GM23338 (cell line): ENCODE measurements around the gene GABPA. TPM values are rescaled to one million over a fixed set of nuclear protein-coding genes. Genes with fewer than 3 reads are reported as not detected.

Experiments
- ATAC-seq: fragments of 200-7000 bp; cut with Tn5 transposase; 3 replicates; pipeline ENCODE4 v1.9.1; 2020
- DNase-seq: peaks from one replicate; pipeline ENCODE4 v3.0.0-alpha.2; 2015; ENCODE audit warnings: low spot score
- H2AFZ ChIP-seq: fragments of 200-600 bp; sonication (generic); 2 replicates; pipeline ENCODE4 v1.8.0; 2016; ENCODE audit warnings: antibody characterized with exemption, mild to moderate bottlenecking, moderate library complexity
- H3F3A ChIP-seq: fragments of 200-600 bp; sonication (generic); replicated peaks from 2 replicates; pipeline ENCODE4 v1.8.0; 2017; ENCODE audit warnings: antibody characterized with exemption, mixed run types, low read depth
- H3K27ac ChIP-seq: fragments of 200-600 bp; sonication (generic); 2 replicates; pipeline ENCODE4 v1.6.1; 2016; ENCODE audit warnings: low read depth
- H3K27me3 ChIP-seq: fragments of 200-600 bp; sonication (generic); 2 replicates; pipeline ENCODE4 v1.8.0; 2016; ENCODE audit warnings: mild to moderate bottlenecking, mixed run types, moderate library complexity; ENCODE audit not compliant: insufficient read depth
- H3K36me3 ChIP-seq: fragments of 200-600 bp; sonication (generic); 2 replicates; pipeline ENCODE4 v1.8.0; 2016; ENCODE audit warnings: mild to moderate bottlenecking; ENCODE audit not compliant: insufficient read depth
- H3K4me1 ChIP-seq: fragments of 200-600 bp; sonication (generic); 2 replicates; pipeline ENCODE4 v1.8.0; 2016; ENCODE audit warnings: mild to moderate bottlenecking, moderate library complexity; ENCODE audit not compliant: insufficient read depth
- H3K4me2 ChIP-seq: fragments of 200-600 bp; sonication (generic); 2 replicates; pipeline ENCODE4 v1.7.1; 2017; ENCODE audit warnings: mixed run types
- H3K4me3 ChIP-seq: fragments of 200-600 bp; sonication (generic); 2 replicates; pipeline ENCODE4 v1.6.1; 2016; ENCODE audit warnings: mixed run types
- H3K79me2 ChIP-seq: fragments of 200-600 bp; sonication (generic); replicated peaks from 2 replicates; pipeline ENCODE4 v1.8.0; 2017; ENCODE audit warnings: mild to moderate bottlenecking; ENCODE audit not compliant: insufficient read depth
- H3K9me2 ChIP-seq: fragments of 200-600 bp; sonication (generic); 2 replicates; pipeline ENCODE4 v1.8.0; 2017; ENCODE audit not compliant: insufficient read depth
- H4K20me1 ChIP-seq: fragments of 200-600 bp; sonication (generic); replicated peaks from 2 replicates; pipeline ENCODE4 v1.8.0; 2017; ENCODE audit warnings: mild to moderate bottlenecking; ENCODE audit not compliant: insufficient read depth
- H3K27ac Mint-ChIP-seq: 2 replicates; pipeline ENCODE4 v1.8.0; 2020; ENCODE audit warnings: inconsistent platforms, mild to moderate bottlenecking, moderate library complexity, mixed read lengths
- H3K27me3 Mint-ChIP-seq: 3 replicates; pipeline ENCODE4 v1.8.0; 2022; ENCODE audit warnings: low read depth, mild to moderate bottlenecking, moderate library complexity, mixed read lengths, inconsistent platforms; ENCODE audit not compliant: insufficient read depth, poor library complexity
- H3K36me3 Mint-ChIP-seq: 3 replicates; pipeline ENCODE4 v1.8.0; 2021; ENCODE audit warnings: low read depth, mild to moderate bottlenecking, inconsistent platforms, moderate library complexity, mixed read lengths
- H3K4me1 Mint-ChIP-seq: 3 replicates; pipeline ENCODE4 v1.8.0; 2020; ENCODE audit warnings: mild to moderate bottlenecking, inconsistent platforms, mixed read lengths
- H3K4me3 Mint-ChIP-seq: 3 replicates; pipeline ENCODE4 v1.8.0; 2021; ENCODE audit warnings: moderate library complexity, mild to moderate bottlenecking, inconsistent platforms, mixed read lengths
- H3K9me3 Mint-ChIP-seq: 3 replicates; pipeline ENCODE4 v1.8.0; 2020; ENCODE audit warnings: moderate library complexity, mild to moderate bottlenecking, inconsistent platforms, mixed read lengths
- CREB1 ChIP-seq: fragments of 250-450 bp; sonication (Bioruptor Pico); IDR thresholded peaks from 2 replicates; pipeline ENCODE4 v1.5.0; 2020; ENCODE audit warnings: low read depth, mild to moderate bottlenecking, moderate library complexity
- CTCF ChIP-seq, 2 experiments: fragments of 200-600 bp in 1 of 2; sonication (generic) in 1 of 2; conservative IDR thresholded peaks; 2 replicates each; pipeline versions ENCODE4 v1.5.1 to v1.6.1; 2016 to 2017; ENCODE audit warnings: antibody characterized with exemption in 2 of 2, low read depth in 2 of 2, mild to moderate bottlenecking in 2 of 2, moderate library complexity in 1 of 2
- ETS1 ChIP-seq: IDR thresholded peaks from 2 replicates; pipeline ENCODE4 v1.6.1; 2016; ENCODE audit warnings: antibody characterized with exemption
- EZH2 ChIP-seq: fragments of 200-600 bp; sonication (generic); IDR thresholded peaks from one replicate; pipeline ENCODE4 v1.8.0; 2017; ENCODE audit warnings: antibody characterized with exemption, mild to moderate bottlenecking, low read depth; ENCODE audit not compliant: unreplicated experiment
- EZH2phosphoT487 ChIP-seq: fragments of 200-600 bp; sonication (generic); IDR thresholded peaks from one replicate; pipeline ENCODE4 v1.8.1; 2018; ENCODE audit warnings: antibody characterized with exemption; ENCODE audit not compliant: unreplicated experiment
- JUNB ChIP-seq: IDR thresholded peaks from one replicate; pipeline ENCODE4 v1.6.1; 2016; ENCODE audit warnings: antibody characterized with exemption; ENCODE audit not compliant: unreplicated experiment
- NANOG ChIP-seq: IDR thresholded peaks from 2 replicates; pipeline ENCODE4 v1.6.1; 2016; ENCODE audit warnings: antibody characterized with exemption, borderline replicate concordance
- POLR2AphosphoS5 ChIP-seq: IDR thresholded peaks from 2 replicates; pipeline ENCODE4 v1.6.1; 2016; ENCODE audit warnings: antibody characterized with exemption, low read depth
- REST ChIP-seq: IDR thresholded peaks from one replicate; pipeline ENCODE4 v1.6.1; 2018; ENCODE audit warnings: antibody characterized with exemption; ENCODE audit not compliant: unreplicated experiment
- STAT1 ChIP-seq: IDR thresholded peaks from one replicate; pipeline ENCODE4 v1.6.1; 2016; ENCODE audit warnings: antibody characterized with exemption; ENCODE audit not compliant: unreplicated experiment
- ZNF114 ChIP-seq: fragments of 250-450 bp; sonication (Bioruptor Pico); IDR thresholded peaks from 2 replicates; pipeline ENCODE4 v1.5.0; 2020; ENCODE audit warnings: mild to moderate bottlenecking, moderate library complexity
- ZNF331 ChIP-seq: fragments of 250-450 bp; sonication (Bioruptor Pico); IDR thresholded peaks from 2 replicates; pipeline ENCODE4 v1.5.0; 2020; ENCODE audit warnings: low read depth, mild to moderate bottlenecking, moderate library complexity
- polyA plus RNA-seq: library from polyadenylated mRNA; unstranded; fragments of >200 nt; fragmentation: Nextera tagmentation; extraction: Ambion mirVana; gene quantifications from 2 replicates; pipeline ENCODE4 v1.2.1, GENCODE V29; 2016
- total RNA-seq: library from RNA; depleted of rRNA; stranded (reverse); fragments of >200 nt; shearing (Covaris generic); gene quantifications from 2 replicates; pipeline ENCODE4 v1.2.3, GENCODE V29; 2014

GABPA gene
- total and polyA plus RNA-seq, 2 experiments from 2014 or later: 8.5 to 28.6 TPM

- TF ChIP-seq ZNF114 (no peak), STAT1 (no peak), REST (no peak), JUNB (no peak), NANOG (no peak), ZNF331 (CRISPR knock-in tag) (no peak), EZH2phosphoT487 (no peak), POLR2AphosphoS5 (no peak), CTCF (conservative IDR thresholded peaks at IDR 0.05; ENCODE audit: low read depth in 2 of 2) (no peak), EZH2 (no peak), ETS1 (no peak)
These were observed 29.3 kb downstream of the GABPA start (continued) for GRCh38 chr21:25764065-25764464.

- DNase-seq (no peak), ATAC-seq (no peak)
- no peak overlapping the region for H3K4me2 ChIP-seq
- no peak overlapping the region for H3K4me3 Mint-ChIP-seq
- no peaks in the 10 kb centered on the region for H3F3A ChIP-seq
- no peaks in the 10 kb centered on the region for H3K9me3 Mint-ChIP-seq
- no peaks in the 10 kb centered on the region for H3K9me2 ChIP-seq
- no peaks in the 10 kb centered on the region for H3K79me2 ChIP-seq
- no peak overlapping the region for H2AFZ ChIP-seq
- no peak overlapping the region for H3K4me3 ChIP-seq
- peaks cover 10% of the 10 kb centered on the region; the same call in 1 of the 2 replicates for H3K36me3 ChIP-seq
- TF ChIP-seq EZH2phosphoT487: no peak
- no peak for TF ChIP-seq CTCF (conservative IDR thresholded peaks at IDR 0.05; ENCODE audit: low read depth in 2 of 2)
- no peak for TF ChIP-seq JUNB
- TF ChIP-seq ZNF114: no peak
- TF ChIP-seq ZNF331 (CRISPR knock-in tag): no peak
- no peak for TF ChIP-seq NANOG
- no peak for TF ChIP-seq CREB1 (CRISPR knock-in tag)
- no peak for TF ChIP-seq POLR2AphosphoS5
- H3K4me1 ChIP-seq: no peaks in the 10 kb centered on the region
- no peaks in the 10 kb centered on the region for H4K20me1 ChIP-seq
- H3K27me3 ChIP-seq: no peaks in the 10 kb centered on the region
- H3K27me3 Mint-ChIP-seq: no peaks in the 10 kb centered on the region
- no peak overlapping the region for H3K27ac ChIP-seq
- H3K36me3 Mint-ChIP-seq: peaks cover 9% of the 10 kb centered on the region; the same call in 2 of the 3 replicates
- H3K27ac Mint-ChIP-seq: no peak overlapping the region
- H3K4me1 Mint-ChIP-seq: no peaks in the 10 kb centered on the region
These were observed 33.1 kb downstream of the GABPA start for GRCh38 chr21:25767921-25768320.
